Ascending aorta (tissue), 2 donors: ENCODE results near the gene ANKRD28. TPM values are rescaled to one million over a fixed set of nuclear protein-coding genes. Genes with fewer than 3 reads are reported as not detected.
A peak's percentile ranks its signal among the peaks of the same experiment; 100 is the strongest.

ENCODE experiments used
- DNase-seq, 2 donors: peaks; one replicate each; pipeline ENCODE4 v3.0.0-alpha.2; 2019; ENCODE audit warnings: low spot score in 2 of 2
- H3K27ac ChIP-seq, 2 donors: fragments of 200-600 bp; sonication (generic); one replicate each; pipeline ENCODE4 v1.5.1; 2016 to 2017; ENCODE audit warnings: mild to moderate bottlenecking in 1 of 2
- H3K27me3 ChIP-seq: fragments of 200-600 bp; sonication (generic); one replicate; pipeline ENCODE4 v1.5.1; 2017
- H3K36me3 ChIP-seq, 2 donors: fragments of 200-600 bp; sonication (generic); one replicate each; pipeline ENCODE4 v1.5.1; 2016
- H3K4me1 ChIP-seq, 2 donors: fragments of 200-600 bp; sonication (generic); one replicate each; pipeline ENCODE4 v1.5.1; 2016 to 2017; ENCODE audit warnings: mild to moderate bottlenecking in 1 of 2
- H3K4me3 ChIP-seq, 2 donors: fragments of 200-600 bp; sonication (generic); one replicate each; pipeline ENCODE4 v1.5.1; 2016 to 2017; ENCODE audit warnings: mild to moderate bottlenecking in 1 of 2
- H3K9me3 ChIP-seq, 2 donors: fragments of 200-600 bp; sonication (generic); one replicate each; pipeline ENCODE4 v1.5.1; 2016
- intact Hi-C: fragments of 100-400 bp; cut with DNase I; formaldehyde crosslinking; loops from one replicate; pipeline ENCODE4 v1.15.1; 2023
- total RNA-seq: library from RNA; depleted of rRNA; stranded (reverse); fragments of >200 nt; gene quantifications from one replicate; pipeline ENCODE4 v1.1.0, GENCODE V29; 2016
- TF ChIP-seq, protein P1 (sequence below), 3 experiments: fragments of 200-600 bp in 2 of 3; fragments of 450-650 bp in 1 of 3; sonication (generic) in 2 of 3; IDR thresholded peaks; one replicate each; pipeline ENCODE4 v1.5.1; 2016 to 2019; ENCODE audit warnings: antibody characterized with exemption in 3 of 3, mild to moderate bottlenecking in 1 of 3, moderate library complexity in 1 of 3

ANKRD28 gene
- total RNA-seq, 1 donor from 2014 or later: 19.7 TPM

- intact Hi-C loops: loop anchor here (2.0 kb wide), 1 partner anchor 28 kb away; no protein-coding TSS in a partner anchor
These were observed 1.4 kb downstream of the ANKRD28 start for GRCh38 chr3:15796331-15796730.

GRCh38 chr3:15795651-15796308 is 2.0 kb downstream of the ANKRD28 start:
- no peaks in the 10 kb centered on the region for H3K27me3 ChIP-seq
- TF ChIP-seq, protein P1, sequence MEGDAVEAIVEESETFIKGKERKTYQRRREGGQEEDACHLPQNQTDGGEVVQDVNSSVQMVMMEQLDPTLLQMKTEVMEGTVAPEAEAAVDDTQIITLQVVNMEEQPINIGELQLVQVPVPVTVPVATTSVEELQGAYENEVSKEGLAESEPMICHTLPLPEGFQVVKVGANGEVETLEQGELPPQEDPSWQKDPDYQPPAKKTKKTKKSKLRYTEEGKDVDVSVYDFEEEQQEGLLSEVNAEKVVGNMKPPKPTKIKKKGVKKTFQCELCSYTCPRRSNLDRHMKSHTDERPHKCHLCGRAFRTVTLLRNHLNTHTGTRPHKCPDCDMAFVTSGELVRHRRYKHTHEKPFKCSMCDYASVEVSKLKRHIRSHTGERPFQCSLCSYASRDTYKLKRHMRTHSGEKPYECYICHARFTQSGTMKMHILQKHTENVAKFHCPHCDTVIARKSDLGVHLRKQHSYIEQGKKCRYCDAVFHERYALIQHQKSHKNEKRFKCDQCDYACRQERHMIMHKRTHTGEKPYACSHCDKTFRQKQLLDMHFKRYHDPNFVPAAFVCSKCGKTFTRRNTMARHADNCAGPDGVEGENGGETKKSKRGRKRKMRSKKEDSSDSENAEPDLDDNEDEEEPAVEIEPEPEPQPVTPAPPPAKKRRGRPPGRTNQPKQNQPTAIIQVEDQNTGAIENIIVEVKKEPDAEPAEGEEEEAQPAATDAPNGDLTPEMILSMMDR (IDR thresholded peaks at IDR 0.05): no peak
- H3K27ac ChIP-seq: peak overlapping the region; percentile 73 to 76
- no peak for DNase-seq
- peaks cover 6 to 7% of the 10 kb centered on the region in 2 donors for H3K4me1 ChIP-seq
- peak overlapping the region; percentile 43 to 54 for H3K4me3 ChIP-seq
- no peaks in the 10 kb centered on the region for H3K36me3 ChIP-seq
- intact Hi-C loops: loop anchor here (2.0 kb wide), 1 partner anchor 27 kb away; no protein-coding TSS in a partner anchor
- H3K9me3 ChIP-seq: no peaks in the 10 kb centered on the region

More at GRCh38 chr3:15796331-15796730, 1.4 kb downstream of the ANKRD28 start:
- no peak for DNase-seq
- H3K9me3 ChIP-seq: no peaks in the 10 kb centered on the region
- H3K4me3 ChIP-seq: peak overlapping the region; percentile 43 to 54
- no peaks in the 10 kb centered on the region for H3K36me3 ChIP-seq
- no peaks in the 10 kb centered on the region for H3K27me3 ChIP-seq
- peaks cover 6 to 7% of the 10 kb centered on the region in 2 donors for H3K4me1 ChIP-seq
- TF ChIP-seq, protein P1 (IDR thresholded peaks at IDR 0.05): no peak
- peak overlapping the region; percentile 73 to 76 for H3K27ac ChIP-seq

DNA sequence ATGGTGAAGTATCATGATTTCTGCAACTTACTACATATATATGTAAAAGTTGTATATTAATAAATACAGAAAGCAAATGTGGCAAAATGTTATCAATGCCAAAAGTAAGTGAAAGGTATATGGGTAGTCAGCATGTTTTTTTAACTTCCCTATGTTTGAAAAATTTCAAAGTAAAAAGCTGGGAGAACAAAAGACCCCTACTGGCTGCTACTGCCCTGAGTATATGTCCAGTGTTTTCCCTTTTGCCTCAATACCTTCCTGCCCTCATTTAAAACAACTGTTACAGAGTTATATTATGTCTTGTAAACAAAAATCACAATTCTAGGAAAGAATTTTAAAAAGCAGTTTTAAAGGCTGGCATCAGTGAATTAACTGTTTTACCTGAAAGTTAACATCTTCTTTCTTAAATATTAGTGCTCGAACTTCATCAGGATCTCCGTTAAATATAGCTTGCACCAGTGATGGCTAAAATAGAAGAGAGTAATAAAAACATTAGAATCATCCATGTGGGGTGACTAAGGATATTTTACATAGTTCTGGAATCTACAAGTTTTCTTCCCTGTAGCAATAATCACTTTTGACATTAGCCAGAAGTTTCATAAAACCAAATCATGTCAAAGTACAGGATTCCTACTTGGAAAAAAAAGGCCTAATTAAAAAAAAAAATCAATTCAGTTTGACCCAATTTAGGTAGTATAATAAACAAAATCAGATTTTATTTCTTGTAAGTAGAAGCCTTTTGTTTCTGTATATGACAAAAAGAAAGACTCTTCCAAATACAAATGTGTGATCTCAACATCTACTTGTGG is 2.7 kb downstream of the ANKRD28 start:
- no peaks in the 10 kb centered on the region for H3K9me3 ChIP-seq
- H3K27me3 ChIP-seq: no peaks in the 10 kb centered on the region
- no peak for DNase-seq
- H3K4me1 ChIP-seq: peaks cover 5 to 6% of the 10 kb centered on the region in 2 donors
- peak overlapping the region; percentile 73 to 76 for H3K27ac ChIP-seq
- intact Hi-C loops: no loop called here
- TF ChIP-seq, protein P1 (IDR thresholded peaks at IDR 0.05): no peak
- no peaks in the 10 kb centered on the region for H3K36me3 ChIP-seq
- H3K4me3 ChIP-seq: peak overlapping the region; percentile 43 to 54

- H3K4me3 ChIP-seq: peak overlapping the region in 1 of 2 donors; percentile 54
These were observed 3.4 kb downstream of the ANKRD28 start for GRCh38 chr3:15794303-15794771.

GRCh38 chr3:15791525-15791924 is 6.3 kb downstream of the ANKRD28 start:
- Histone ChIP-seq H3K4me1 (peaks cover 0 to 2% of the 10 kb centered on the region in 2 donors), H3K4me3 (no peak overlapping the region), H3K36me3 (no peaks in the 10 kb centered on the region), H3K27me3 (no peaks in the 10 kb centered on the region), H3K27ac (no peak overlapping the region), H3K9me3 (no peaks in the 10 kb centered on the region)
- intact Hi-C loops: no loop called here
- TF ChIP-seq, protein P1 (IDR thresholded peaks at IDR 0.05): no peak
- no peak for DNase-seq

More at GRCh38 chr3:15794303-15794771, 3.4 kb downstream of the ANKRD28 start:
- H3K4me1 ChIP-seq: peaks cover 5 to 6% of the 10 kb centered on the region in 2 donors
- TF ChIP-seq, protein P1 (IDR thresholded peaks at IDR 0.05): no peak
- H3K27me3 ChIP-seq: no peaks in the 10 kb centered on the region
- no peak for DNase-seq
- intact Hi-C loops: no loop called here
- no peaks in the 10 kb centered on the region for H3K36me3 ChIP-seq
- H3K27ac ChIP-seq: peak overlapping the region; percentile 73 to 76
- H3K9me3 ChIP-seq: no peaks in the 10 kb centered on the region
